Measurements from ENCODE around the gene HSPA4.
"Not testable (repeated sequence)": the region's sequence is repeated elsewhere in the genome, so short reads cannot be mapped to it uniquely, and the experiment has no call there.

Gene HSPA4

GRCh38 chr5:133128066-133128465 is 76.3 kb downstream of the HSPA4 start:
- no peak for DNase-seq

- DNase-seq = no peak
Measured at GRCh38 chr5:133129289-133129688, 77.5 kb downstream of the HSPA4 start.

GRCh38 chr5:133129950-133130349 is 78.1 kb downstream of the HSPA4 start:
- DNase-seq = no peak

- DNase-seq = no peak
Measured at GRCh38 chr5:133130387-133131118, 78.7 kb downstream of the HSPA4 start.

- DNase-seq = no peak
Measured at GRCh38 chr5:133132717-133133116, 80.9 kb downstream of the HSPA4 start.

- not testable (repeated sequence) for DNase-seq
Measured at GRCh38 chr5:133133241-133133640, 81.4 kb downstream of the HSPA4 start.

GRCh38 chr5:133136890-133137289 is 85.1 kb downstream of the HSPA4 start:
- DNase-seq = not testable (repeated sequence)

- DNase-seq = no peak
Measured at GRCh38 chr5:133140311-133140710, 88.5 kb downstream of the HSPA4 start.

GRCh38 chr5:133141746-133142145 is 89.9 kb downstream of the HSPA4 start:
- no peak for DNase-seq

- no peak for DNase-seq
Measured at GRCh38 chr5:133142782-133143181, 91.0 kb downstream of the HSPA4 start.

- DNase-seq = no peak
Measured at GRCh38 chr5:133144245-133144981, 92.6 kb downstream of the HSPA4 start.

GRCh38 chr5:133145436-133146170 is 93.8 kb downstream of the HSPA4 start:
- no peak for DNase-seq

GRCh38 chr5:133147411-133147810 is 95.6 kb downstream of the HSPA4 start:
- no peak for DNase-seq

- DNase-seq = no peak
Measured at GRCh38 chr5:133147815-133148567, 96.2 kb downstream of the HSPA4 start.

- DNase-seq = no peak
Measured at GRCh38 chr5:133149345-133149744, 97.5 kb downstream of the HSPA4 start.

- DNase-seq = no peak
Measured at GRCh38 chr5:133150909-133151544, 99.2 kb downstream of the HSPA4 start.

GRCh38 chr5:133154274-133155075 is 102.7 kb downstream of the HSPA4 start:
- no peak for DNase-seq

- DNase-seq = no peak
Measured at GRCh38 chr5:133155326-133155969, 103.6 kb downstream of the HSPA4 start.

Measured in cortex of kidney (tissue), 1 donor.